NCI-H82 treated with DMSO at 0.1 percent for 48 hours (cell line): ENCODE data around the gene PLEKHG4B.

ENCODE experiments used
- DNase-seq: peaks from one replicate; lab custom pipeline; 2025; ENCODE audit not compliant: unreplicated experiment; lab: John Stamatoyannopoulos, UW

The PLEKHG4B gene

DNA sequence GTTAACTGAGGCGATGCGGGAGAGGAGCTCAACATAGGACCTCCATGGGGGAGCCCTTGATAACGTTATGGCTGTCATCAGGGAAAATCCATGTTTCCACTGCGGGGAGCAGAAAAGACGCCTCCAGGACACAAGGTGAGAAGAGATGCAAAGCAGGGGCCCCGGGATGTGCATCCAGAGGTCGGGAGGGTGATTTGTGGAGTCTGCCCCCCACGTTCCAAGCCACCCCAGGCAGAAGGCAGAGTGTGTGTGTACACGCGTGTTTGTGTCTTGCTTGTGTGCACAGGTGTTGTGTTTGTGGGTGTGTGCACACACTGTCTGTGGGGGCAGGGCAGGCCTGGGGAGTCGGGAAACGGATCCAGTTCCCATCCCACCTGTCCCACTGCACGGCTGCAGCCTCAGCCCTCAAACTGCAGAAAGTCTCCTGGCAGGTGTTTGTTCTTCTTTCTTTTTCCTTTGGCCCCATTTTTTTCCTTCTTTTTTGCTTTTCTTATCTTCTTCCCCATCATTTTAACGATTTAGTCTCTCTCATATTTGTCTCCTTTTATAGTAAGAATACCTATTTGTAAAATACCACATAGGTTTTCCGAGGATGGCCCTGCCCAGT is 17.4 kb upstream of the PLEKHG4B start:
- no peak for DNase-seq

DNA sequence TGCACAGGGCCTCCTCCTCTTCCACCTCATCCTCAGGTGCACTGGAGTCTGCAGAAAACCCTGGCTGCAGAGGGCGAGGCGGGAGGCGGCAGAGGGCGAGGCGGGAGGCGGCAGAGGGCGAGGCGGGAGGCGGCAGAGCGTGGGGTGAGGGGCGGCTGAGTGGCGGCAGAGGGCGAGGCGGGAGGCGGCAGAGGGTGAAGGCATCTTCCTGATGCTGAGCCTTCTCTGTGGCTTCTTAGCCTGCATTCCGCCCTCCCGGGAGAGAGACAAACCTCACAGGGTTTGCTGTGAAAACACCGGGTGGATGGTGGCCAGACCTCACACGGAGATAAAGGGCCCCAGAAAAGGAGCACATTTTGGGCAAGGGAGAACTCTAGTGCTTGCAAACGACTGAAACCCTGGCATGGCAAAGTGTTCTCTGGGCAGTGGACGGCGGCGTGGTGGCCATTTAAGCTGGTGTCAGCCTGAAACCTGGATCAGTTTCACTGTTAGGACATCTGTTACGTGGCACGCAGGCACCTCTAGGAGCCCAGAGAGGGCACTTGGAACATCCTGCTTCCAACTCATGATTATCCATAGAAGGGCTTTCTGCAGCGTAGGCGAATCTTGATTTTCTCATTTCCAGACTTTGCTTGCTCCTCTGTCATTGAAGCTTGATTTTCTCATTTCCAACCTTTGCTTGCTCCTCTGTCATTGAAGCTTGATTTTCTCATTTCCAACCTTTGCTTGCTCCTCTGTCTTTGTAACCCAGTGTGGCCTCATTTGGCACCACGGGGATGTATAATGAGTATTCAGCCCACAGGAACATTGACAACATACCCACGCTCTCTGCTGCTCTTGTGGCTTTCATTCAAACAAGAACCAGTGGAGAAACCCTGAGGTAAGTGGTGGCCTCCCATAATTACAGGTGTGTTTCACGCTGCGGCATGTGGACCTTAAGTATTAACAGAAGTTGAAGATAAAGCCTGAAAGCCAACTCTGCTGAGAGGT is 16.3 kb upstream of the PLEKHG4B start:
- DNase-seq: no peak

DNA sequence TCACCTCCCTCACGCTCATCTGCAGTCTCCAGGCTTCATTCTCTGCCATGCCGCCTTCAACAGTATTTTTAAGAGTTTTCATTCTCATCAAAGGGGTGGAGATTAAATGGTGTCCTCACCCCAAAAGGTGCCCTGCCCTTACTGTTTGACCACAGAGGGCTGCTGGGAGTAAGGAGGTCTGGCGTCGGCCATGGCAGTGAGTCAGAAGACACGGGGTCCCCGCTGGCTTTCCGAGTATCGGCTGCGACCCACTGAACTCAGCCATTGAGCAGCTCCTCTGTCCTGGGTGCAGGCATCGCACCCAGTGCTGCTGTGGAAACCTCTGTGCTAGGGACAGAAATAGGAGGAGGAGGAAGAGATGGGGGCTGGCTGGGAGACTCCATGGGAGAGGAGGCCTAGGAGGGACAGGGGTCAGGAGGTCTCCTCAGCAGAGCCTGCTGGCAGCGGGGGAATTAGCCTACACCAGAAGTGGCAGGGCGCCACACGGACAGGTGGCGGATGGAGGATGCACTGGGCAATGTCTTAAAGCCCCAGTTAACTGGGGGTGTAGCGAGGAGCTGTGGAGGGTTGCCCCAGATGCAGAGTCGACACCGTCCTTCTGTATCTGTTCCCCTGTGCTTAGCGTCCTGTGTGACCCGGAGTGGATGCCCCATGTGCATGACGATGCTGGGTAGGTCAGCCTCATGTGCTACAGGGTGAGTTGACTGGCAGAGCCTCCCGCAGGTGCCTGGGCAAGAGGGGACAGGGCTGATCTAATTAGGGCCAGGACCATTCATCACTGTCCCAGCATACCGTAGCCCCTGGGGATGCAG is 15.4 kb upstream of the PLEKHG4B start:
- no peak for DNase-seq

DNA sequence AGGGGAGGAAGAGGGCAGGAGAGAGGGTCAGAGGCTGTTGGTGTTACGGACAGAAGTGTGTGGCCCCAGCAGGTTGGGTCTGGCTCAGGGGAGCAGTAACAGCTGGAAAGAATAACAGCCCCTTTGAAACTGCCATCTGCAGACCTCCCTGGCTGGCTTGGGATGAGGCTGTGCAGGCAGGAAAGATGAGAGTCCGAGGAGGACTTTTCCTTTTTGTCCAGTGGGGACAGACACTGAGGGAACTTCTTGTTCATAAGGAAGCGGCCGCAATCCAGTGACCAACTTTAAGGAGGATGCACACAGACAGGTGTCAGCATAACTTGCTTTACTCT is 14.8 kb upstream of the PLEKHG4B start:
- no peak for DNase-seq

DNA sequence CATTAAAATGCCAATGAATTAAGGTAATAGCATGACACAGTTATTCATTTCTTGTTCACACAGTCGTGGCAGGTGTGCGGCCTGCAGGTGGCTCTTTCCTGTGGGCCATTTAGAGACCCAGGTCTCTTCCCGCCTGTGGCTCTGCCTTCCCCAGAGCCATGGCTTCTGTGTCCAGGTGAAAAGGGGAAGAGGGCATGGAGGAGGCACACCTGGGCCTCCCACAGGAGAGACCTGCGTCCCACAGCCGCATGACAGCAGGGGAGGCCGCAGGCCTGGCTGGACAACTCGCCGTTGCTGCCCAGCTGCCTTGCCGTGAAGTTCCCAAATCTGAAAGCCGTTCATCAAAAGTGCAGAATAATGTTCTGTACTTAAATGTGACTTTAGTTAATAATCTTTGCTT is 14.4 kb upstream of the PLEKHG4B start:
- no peak for DNase-seq

DNA sequence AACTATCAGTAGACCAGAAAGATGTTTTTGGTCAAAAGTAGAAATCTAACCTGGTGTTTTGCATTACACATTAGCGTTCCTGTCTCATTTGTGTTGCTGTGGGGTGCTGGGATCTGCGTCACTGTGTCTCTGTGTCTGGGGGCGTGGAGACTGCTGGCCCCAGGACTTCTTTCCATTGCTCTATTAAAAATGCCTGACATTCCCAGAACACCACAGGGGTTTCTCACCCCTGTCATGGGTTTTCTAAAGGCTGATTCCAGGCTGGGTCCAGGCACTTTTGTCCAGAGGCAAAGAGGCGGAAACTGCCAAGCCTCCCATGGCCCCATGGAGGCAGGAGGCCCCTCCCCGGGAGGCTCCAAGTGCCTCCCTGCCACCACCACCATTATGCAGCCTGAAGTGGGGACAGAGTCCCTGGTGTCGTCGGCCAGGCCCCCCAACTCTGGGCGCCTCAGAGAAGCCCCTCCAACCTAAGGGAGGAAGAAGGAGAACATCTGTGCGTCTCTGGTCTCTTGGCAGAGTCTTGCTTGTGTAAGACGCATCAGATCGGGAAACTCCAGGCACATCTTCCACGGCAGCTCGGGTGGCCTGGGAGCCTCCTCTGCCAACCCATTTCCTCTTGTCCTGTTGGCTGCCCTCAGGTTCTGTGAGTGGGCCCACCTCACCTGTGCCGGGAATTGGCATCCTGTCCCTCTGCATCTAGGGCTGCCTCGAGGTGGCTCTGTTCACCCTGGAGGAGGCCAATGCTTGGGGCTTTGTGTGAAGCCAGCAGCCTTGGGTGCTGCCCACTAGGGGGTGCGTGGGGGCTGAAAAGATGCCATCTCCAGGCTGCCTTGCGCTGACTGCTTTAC is 13.8 kb upstream of the PLEKHG4B start:
- DNase-seq: no peak

DNA sequence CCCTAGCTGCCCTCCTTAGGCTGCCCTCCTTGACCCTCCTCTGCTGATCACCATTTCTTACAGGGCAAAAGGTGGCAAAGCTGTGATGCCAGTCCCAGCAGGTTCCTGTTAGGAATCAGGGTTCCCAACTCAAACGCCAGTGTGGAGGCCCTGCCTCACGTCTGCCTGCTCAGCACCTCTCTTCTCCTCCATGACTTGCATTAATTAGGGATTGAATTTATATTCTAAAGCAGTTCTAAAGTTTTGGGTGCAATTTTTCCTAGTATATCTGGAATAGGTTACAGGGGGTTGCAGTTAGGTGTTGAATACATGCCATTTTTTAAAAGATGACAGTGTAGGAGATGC is 13.2 kb upstream of the PLEKHG4B start:
- no peak for DNase-seq

DNA sequence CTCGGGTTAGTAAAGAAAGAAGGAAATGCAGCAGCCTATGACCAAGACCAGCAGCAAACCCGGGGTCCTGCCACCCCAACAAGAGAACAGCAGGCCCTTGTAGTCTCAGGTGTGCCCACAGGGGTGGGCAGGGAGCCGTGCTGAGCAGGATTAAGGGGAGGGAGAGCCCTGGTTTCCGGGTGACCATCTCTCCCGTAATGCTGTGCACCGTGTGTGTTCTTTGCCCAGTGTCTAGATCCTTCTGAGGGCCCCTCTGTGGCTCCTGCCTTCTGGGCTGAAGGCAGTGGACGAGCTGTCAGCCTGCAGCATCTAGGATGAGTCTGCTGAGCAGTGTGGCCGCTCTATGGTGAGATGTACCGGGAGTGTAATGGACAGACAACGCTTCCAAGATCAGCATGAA is 12.7 kb upstream of the PLEKHG4B start:
- no peak for DNase-seq

DNA sequence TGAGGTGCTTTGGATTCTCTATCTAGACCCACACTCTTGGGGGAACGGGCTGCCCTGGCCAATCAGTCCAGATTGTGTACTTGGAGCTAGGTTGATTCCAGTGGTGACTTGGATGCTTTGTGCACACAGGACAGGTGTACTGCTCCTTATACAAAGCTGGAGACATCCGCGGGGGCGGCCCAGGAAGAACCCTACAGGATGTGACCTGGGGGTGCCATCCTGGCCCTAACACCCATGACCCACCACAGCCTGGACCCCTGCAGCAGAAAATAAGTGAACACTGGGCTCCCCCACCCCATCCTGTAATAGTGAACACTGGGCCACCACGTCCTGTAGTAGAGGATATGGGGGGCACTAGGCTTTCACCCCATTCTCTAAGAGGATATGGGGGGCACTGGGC is 12.1 kb upstream of the PLEKHG4B start:
- no peak for DNase-seq

DNA sequence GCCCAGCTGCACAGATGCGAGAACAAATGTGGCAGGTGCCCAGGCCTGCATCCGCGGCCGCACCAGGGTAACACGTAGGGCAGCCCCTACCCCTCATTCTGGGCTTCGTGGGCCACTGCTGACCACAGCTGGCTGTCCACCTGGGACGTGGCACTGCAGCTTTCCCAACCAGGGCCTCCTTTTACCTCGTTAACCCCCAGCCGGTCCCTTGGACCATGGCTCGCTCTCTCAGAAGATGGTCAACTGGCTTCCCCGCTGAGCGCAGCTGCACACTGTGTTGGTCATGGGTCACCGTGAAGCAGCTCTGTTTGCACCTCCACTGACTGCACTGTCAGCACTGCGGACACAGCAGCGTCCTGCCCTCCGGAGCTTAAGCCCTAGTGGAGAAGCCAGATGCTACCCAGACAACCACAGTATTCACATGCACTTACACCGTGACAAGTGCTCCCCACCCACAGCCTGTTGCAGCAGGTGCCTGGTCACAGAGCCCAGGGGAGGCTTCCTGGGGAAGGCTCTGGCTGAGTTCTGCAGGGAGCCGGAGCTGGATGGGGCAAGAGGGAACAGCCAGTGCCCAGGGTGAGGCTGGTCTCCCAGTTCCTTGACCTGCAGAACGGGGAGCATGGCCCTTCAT is 10.5 kb upstream of the PLEKHG4B start:
- DNase-seq: no peak

DNA sequence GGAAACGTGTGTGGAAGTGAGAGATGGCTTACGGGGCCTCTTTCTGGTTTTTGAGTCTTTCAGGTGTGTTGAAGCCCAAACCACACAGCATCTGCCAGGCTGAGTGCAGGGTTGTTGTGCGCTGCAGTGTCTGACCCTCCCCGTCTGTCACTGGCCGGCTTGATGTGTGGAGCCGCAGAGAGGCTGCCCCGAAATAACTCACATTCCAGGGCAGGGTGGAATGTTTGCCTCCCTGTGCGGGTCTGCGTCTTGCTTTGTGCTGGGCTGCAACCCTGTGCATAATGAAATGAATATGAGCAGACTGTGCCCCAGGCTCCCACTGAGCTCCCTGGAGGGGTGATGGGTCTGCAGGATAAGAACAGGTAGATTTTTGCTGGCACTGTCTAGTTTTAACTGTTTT is 9.9 kb upstream of the PLEKHG4B start:
- DNase-seq: no peak

DNA sequence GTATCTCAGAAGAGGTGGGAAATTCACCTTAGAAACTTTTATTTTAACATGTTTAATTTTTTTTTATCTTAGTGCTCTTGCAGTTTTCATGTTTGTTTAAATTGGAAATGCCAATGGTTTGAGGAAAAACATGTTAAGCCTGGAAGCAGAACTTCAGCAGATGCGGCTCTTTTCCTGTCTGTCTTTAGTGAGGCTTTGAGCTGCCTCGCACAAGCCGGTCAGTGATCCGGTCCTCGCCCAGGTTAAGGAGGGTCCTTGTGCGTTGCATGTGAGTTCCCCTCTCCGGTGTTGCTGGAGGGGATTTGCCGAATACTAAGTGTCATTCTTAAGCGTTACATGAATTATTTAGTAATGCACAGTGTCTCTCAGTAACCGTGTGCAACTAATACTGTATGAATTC is 9.4 kb upstream of the PLEKHG4B start:
- DNase-seq: no peak

DNA sequence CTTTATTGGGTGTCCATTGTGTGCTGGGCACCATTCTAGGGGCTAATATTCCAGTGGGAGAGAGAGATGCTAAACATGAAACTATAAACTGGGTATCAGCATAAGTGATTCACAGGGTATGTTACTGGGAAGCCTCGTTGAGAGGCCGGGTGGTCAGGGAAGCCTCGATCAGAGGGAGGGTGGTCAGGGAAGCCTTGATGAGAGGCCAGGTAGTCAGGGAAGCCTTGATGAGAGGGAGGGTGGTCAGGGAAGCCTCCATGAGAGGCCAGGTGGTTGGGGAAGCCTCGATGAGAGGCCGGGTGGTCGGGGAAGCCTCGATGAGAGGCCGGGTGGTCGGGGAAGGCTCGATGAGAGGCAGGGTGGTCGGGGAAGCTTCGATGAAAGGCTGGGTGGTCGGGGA is 8.9 kb upstream of the PLEKHG4B start:
- DNase-seq: no peak

DNA sequence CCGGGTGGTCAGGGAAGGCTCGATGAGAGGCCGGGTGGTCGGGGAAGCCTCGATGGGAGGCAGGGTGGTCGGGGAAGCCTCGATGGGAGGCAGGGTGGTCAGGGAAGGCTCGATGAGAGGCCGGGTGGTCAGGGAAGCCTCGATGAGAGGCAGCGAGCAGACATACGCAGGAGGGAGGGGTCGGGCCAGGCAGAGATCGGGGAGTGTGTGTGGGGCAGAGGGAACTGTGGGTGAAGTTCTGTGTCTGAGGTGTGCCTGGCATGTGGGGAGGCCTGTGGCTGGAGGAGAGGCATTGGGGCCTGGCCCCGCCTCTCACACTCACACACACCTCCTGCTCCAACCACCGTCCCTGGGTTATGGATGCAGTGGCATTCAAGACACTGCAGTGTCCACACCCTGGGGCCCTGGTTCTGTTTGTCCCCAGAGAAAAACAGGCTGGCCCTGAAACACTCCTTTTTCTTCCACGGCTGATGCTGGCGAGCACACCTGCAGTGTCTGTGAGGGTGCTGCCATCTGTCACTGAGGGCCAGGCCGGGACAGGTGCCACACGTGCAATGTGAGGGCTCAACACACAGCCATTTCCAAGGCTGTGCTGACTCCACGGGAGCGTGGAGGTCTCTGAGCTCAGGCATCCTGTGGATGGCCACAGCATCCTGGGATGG is 6.5 kb upstream of the PLEKHG4B start:
- no peak for DNase-seq

DNA sequence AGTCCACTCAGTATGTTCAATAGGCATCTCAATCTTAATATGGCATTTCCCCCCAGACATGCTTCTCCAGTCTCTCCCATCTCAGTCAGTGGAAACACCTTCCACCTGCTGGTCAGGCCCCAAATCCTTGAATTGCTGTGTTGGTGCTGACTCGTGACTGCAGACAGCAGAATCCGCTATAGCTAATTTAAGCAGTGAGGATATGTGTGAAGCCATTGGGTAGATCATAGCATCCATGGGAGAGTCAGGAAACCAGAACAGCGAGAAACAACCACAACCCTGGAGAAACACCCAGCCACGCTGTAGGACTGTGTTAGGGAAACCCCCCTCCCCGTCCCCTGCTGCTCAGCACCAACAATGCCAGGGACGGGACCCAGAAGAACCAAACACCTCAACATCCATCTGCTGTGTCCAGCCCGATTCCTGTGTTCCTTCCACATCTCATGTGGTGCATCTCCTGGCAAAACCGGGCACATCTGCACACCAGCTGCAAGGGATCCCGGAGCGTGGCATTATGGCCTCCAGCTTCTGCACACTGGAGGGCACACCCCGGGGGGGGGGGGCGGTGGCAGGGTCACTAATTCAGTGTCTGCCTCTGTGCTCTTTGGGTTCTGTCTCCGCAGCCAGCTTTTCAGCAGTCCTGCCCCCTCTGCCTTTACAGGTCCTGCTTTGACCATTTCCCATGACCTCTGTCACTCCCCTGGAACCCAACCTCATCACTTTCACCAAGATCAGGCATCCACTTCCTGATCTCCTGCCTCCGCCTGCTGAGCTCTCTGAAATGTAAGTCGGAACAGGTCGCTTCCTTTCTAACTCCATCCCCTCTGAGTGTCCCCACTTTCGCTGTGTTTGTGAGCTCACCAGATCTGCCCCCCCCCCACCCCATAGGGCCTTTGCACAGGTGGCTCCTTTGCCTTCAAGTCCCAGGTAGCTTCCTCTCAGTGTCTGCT is 2.4 kb upstream of the PLEKHG4B start:
- DNase-seq: no peak

DNA sequence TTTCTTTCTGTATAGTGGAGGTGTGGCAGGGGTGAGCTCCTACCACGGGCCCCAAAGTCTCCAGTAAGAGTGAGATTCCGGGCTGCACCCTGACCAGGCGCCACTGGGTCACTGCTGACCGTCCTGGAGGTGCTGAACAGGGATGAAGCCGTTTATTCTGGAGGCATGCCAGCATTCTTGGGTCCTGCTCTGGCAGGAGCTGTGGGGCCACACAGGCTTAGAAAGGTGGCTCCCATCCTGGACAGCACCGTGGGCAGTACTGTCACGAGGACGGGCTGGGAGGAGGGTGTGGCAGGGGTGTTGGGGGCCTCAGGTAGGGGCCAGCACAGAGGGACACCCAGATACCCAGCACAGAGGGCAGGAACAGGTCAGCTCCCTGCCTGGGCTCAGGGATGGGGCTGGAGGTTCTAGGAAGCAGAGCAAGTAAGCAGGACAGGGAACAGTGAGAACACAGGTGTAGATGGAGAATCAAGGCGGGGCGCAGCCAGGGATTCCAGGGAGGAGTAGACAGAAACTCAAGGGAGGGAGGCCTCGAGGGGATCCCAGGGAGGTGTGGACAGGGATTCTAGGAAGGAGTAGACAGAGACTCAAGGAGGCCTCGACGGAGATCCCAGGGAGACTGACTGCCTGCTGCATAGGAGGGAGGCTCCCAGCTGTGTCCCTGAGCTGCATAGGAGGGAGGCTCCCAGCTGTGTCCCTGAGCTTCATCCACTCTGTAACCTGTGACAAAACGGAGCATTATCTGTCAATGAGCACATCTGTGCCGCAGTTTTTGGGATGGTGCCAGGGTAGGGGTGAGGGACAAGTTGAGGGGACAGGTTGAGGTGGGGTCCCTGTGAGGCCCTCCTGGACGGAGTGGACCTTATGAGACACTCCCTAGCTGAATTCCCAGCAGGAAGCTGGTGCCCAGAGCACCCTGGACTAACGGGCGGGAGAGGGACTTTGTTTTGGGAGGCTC is 1.1 kb upstream of the PLEKHG4B start:
- no peak for DNase-seq

DNA sequence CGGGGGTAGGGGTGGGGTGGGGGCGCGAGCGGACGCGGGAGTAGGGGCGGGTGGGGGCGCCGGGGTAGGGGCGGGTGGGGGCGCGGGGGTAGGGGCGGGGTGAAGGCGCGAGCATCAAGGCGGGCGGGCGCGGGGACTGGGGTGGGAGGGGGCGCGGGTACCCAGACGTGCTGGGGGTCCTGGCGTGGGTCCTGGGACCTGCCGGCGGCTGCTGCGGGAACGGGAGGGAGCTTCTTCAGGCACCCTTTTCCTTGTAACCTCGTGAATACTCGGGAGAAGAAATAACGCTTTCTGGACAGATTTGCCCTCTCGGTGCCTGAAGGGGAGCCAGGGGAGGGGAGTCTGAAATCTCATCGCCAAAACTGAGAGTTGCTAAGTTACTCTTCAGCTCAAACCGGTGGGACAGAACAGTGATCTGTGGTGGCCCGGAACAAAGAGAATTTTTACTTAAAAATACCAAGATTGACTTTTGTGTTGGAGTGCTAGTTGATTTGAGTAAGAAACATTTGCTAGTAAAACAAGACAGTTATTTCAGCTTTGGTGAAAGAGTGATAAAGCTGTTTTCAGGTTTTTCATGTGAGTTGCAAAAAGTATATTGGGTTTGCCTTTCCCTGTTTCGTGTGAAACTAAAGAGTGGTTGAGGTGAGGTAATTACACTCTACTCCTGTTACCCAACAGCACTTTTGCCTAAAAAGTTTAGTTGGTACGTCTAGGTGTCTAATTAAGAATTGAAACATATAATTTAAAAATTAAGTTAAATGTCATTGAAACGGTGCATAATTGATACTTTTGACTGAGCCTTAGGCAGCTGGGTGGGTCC is 643 bp downstream of the PLEKHG4B start:
- DNase-seq: no peak
